Measurements from ENCODE around the gene CUEDC1.
A peak's percentile ranks its signal among the peaks of the same experiment; 100 is the strongest.

Gene CUEDC1

DNA sequence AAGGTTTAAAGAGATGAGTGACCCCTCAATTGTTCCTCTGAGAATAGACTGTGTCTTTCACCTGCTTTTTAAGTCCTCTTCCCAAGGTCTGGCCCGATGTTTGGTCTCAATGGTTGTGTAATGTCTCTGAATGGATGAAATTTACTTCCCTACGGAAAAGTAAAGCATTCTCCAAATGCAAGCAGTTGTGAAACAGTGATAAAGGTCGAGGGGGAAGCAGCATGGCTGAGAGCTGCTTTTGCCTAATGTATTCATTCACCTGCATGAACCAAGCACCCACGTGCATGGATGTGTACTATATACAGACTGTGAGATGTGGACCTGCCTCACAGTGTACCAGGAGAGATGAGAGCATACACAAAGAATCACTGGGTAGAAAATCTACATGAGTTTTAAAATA, 116.8 kb downstream of the CUEDC1 start:
- no peak for DNase-seq
- Mint-ChIP-seq H3K4me1 (peaks cover 2% of the 10 kb centered on the region), H3K36me3 (peaks cover 26% of the 10 kb centered on the region), H3K4me3 (no peak overlapping the region), H3K27me3 (no peaks in the 10 kb centered on the region), H3K27ac (no peak overlapping the region), H3K9me3 (no peaks in the 10 kb centered on the region)
- CTCF ChIA-PET, result interaction anchor here (1.5 to 1.6 kb wide), 2 partner anchors 21 to 161 kb away, joined by 4 read pairs; no protein-coding TSS in a partner anchor

DNA sequence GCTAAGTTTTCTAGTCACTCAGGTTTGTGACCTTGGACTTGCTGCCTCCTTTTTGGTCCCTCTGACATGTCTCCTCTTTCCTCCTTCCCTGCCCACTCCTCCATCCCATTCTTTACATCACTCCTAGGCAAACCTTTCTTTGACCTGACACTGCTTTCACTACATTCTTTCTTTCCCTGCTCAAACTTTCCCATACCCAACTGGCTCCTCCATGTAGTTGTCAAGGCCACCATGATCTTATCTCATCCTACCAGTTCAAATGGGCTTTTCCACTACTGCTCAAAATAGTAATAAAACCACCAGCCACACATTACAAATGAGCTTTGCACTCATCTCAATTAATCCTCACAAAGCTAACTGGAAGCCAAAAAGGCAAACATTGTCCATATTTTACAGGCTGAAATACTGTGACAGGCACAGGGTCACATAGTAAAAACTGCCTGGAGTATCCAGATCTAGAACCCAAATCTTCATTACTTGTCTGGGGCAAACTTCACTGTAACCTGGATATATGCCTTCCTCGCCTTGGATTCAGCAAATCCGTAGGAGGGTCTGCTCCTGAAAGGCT, 119.8 kb downstream of the CUEDC1 start:
- Mint-ChIP-seq H3K9me3 (no peaks in the 10 kb centered on the region), H3K27ac (no peak overlapping the region), H3K4me3 (no peak overlapping the region), H3K36me3 (peaks cover 20% of the 10 kb centered on the region), H3K27me3 (peaks cover 6% of the 10 kb centered on the region), H3K4me1 (peaks cover 2% of the 10 kb centered on the region)
- CTCF ChIA-PET, result interaction anchor here (2.4 to 3.1 kb wide), 2 partner anchors 14 to 25 kb away, joined by 9 to 15 read pairs; partner anchors contain the start of gene MRPS23
- DNase-seq, result no peak

DNA sequence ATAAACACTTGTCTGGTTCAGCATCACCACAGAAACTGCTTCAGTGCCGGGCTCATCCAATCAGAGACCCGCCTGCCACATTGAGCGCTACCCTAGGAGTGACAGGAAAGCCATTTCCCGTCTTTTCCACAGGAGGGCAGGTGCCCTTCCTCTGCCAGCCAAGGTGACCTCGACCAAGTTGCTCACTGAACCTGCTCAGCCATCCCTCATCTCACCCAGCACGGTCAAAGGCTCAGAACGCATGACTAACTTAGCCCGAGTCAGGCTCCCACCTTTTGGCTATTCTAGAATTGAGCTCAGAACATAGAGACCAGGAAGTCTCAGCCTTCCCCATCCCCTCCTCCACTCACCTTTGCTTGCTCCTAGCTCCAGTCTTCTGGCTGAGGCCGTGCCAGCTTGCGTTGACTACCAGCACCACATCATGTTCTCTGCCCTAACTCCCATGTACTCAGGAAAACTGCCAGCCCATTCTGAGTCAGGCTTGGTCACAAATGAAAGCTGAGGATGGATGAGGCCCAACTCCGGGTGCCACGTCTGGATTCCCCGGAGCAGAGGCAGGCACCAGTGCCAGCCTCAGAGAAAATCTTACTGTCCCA, 121.0 kb downstream of the CUEDC1 start:
- peak; percentile 53 for DNase-seq
- Mint-ChIP-seq H3K9me3 (no peaks in the 10 kb centered on the region), H3K27me3 (peaks cover 6% of the 10 kb centered on the region), H3K4me3 (no peak overlapping the region), H3K27ac (peak overlapping the region; percentile 29), H3K4me1 (peaks cover 2% of the 10 kb centered on the region), H3K36me3 (peaks cover 12% of the 10 kb centered on the region)
- CTCF ChIA-PET, result interaction anchor here (0.7 to 3.1 kb wide), 25 partner anchors 11 to 727 kb away, joined by 3 to 18 read pairs (median 5); partner anchors contain the start of gene MRPS23

DNA sequence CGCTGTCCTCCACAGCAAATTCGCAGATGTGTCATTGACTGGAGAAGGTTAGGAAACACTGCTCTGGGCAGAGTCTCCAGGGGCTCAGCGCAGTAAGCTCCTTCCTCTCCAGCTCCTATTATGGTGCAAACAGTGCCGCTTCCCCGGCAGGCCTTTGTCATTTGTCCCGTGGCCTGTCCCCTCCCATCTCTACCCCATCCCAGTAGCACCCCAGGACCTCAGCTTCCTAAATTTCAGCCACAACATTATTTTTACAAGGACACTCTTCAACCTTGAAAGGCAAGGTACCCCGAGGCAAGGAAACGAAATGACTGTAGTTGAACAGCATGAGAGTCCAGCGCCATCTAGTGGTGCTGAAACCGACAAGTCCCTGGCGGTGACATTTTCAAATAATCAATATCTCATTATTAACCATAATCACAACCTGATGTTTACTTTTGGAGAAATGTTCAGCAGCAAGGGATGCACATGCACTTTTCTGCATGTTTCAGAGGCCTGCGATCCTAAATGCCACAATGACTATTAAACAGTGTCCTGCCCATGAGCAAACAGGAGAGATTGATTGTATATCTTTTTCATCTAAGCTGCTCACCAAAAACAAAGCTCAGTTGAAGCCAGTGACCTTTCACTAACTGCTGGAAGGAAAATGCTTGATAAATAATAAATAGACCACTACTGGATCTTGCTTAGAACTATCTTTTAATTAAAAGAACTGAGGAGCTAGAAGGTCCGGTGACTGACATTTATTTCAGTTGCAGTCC, 121.9 kb downstream of the CUEDC1 start:
- H3K9me3 Mint-ChIP-seq, result no peaks in the 10 kb centered on the region
- peaks cover 4% of the 10 kb centered on the region for H3K36me3 Mint-ChIP-seq
- H3K4me1 Mint-ChIP-seq, result peaks cover 2% of the 10 kb centered on the region
- no peak overlapping the region for H3K27ac Mint-ChIP-seq
- peaks cover 6% of the 10 kb centered on the region for H3K27me3 Mint-ChIP-seq
- peak; percentile 79 for DNase-seq
- H3K4me3 Mint-ChIP-seq, result no peak overlapping the region
- CTCF ChIA-PET, result interaction anchor here (0.6 to 3.1 kb wide), 44 partner anchors 9 to 726 kb away, joined by 3 to 18 read pairs (median 4); partner anchors contain the start of gene MRPS23

DNA sequence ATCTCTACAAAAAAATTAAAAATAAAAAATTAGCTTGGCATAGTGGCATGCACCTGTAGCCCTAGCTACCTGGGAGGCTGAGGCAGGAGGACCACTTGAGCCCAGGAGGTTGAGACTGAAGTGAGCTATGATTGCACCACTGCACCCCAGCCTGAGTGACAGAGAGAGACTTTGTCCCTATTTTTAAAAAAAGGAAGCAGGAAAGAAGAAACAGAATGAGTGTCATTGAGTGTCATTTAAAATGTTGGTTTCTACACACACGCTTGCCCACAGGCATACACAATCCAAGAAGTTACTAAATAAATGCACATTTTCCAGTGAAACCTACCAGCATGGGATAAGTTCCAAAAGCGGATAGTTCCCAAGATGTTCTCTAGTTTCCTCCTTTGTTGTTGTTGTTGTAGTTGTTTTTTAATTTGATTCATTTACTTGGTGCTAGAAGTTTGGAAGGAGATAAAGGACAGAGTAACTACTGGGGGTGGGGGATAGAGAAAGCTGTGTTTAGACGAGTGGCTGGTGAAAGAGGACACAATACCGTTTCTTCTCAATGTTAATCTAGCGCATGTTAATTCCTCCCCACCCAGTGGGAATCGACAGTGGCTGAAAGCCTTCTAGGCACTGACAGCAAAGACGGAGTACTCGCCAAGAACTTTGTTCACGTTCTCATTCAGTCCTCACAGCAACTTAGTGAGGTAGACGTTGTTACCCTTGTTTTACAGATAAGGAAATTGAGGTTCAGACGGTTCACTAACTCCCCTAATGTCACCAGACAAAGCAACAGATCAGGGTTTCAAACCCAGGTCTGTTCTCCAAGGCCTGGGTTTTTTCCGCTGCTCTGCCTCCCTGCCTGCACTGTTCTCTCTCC, 122.7 kb downstream of the CUEDC1 start:
- peaks cover 2% of the 10 kb centered on the region for H3K4me1 Mint-ChIP-seq
- peaks cover 13% of the 10 kb centered on the region for H3K27me3 Mint-ChIP-seq
- H3K36me3 Mint-ChIP-seq, result peaks cover 4% of the 10 kb centered on the region
- no peaks in the 10 kb centered on the region for H3K9me3 Mint-ChIP-seq
- no peak for DNase-seq
- H3K4me3 Mint-ChIP-seq, result no peak overlapping the region
- CTCF ChIA-PET, result interaction anchor here (0.6 to 3.1 kb wide), 31 partner anchors 10 to 707 kb away, joined by 3 to 18 read pairs (median 4); partner anchors contain the start of gene MRPS23
- no peak overlapping the region for H3K27ac Mint-ChIP-seq

DNA sequence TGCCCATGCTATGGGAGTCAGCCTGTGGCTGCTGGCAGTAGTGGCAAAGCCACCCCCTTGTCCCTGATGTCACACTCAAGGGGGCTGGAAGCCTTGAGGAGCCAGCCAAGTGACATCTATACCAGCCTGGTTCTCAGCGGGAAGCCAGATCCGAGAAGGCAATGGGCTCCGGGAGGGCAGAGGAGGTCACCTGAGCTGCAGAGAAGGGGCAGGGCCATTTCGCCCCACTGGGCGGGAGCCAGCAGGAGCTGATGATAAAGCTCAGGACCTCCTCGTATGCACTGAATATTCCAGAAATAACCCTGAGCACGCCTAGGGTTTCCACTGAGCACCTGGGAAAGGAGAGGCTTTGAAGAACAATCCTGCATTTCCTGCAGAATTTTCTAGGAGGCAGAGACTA, 124.3 kb downstream of the CUEDC1 start:
- DNase-seq, result no peak
- H3K4me1 Mint-ChIP-seq, result peaks cover 2% of the 10 kb centered on the region
- H3K36me3 Mint-ChIP-seq, result no peaks in the 10 kb centered on the region
- H3K4me3 Mint-ChIP-seq, result no peak overlapping the region
- CTCF ChIA-PET, result no interaction called here
- no peaks in the 10 kb centered on the region for H3K9me3 Mint-ChIP-seq
- H3K27me3 Mint-ChIP-seq, result peaks cover 14% of the 10 kb centered on the region
- no peak overlapping the region for H3K27ac Mint-ChIP-seq

DNA sequence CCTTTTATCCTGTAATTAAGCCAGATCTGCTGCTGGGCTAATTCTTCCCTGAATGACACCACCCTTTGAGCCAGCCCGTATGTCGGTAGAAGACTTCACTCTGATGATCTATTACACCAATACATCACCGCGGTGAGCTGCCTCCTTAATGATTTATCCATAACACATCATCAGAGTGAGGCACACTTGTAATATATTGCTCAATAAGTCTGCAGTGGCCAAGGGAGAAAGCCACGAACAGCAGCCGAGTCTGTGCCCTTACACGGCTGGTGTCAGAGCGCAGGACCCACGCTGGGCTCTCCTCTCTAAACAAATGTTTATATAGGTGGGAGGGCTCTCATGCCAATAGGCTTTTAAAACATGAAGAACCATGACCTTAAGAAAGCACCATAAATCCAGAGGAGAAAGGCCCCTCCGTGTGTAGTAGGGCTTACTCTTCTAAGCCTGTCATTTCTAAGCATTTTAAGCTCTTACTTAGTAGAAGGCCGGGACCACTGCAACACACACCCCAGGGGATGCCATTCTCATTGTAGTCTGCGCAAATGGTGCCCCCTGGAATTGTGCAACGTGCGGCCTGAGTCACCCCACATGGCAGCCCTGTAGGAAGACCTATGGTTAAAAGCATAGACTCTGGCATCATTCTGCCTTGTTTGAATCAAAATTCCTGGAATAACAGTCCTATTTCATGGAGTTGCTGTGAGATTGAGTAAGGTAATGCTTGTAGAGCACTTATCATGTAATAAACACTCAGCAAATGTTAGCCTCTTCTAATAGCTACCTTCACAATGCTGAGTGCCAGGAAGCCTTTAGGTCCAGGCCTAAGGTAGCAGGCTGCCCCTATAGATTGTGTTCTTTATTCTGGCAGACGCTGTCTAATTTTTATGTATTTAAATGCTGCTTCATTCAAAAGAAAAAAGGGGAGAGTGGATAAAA, 131.5 kb downstream of the CUEDC1 start:
- H3K27me3 Mint-ChIP-seq, result peaks cover 16% of the 10 kb centered on the region

DNA sequence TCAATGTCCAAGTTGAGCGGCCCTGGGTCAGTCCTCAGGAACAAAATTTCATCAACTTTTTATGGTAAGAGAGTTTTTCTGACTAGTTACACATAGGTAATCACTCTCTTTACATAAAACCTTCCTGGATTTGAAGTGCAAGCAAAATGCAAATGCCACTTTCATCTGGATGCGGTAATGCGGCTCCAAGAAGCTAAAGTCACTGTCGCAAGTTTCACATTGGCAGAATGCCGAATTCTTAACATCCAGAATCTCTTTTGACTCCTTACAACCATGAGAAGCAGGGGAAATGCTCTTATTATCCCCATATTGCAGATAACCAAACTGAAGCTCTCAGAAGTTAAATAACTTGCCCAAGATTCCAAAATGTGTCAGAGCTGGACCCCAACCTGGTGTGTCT, 135.3 kb downstream of the CUEDC1 start:
- Mint-ChIP-seq H3K4me1 (no peaks in the 10 kb centered on the region), H3K4me3 (no peak overlapping the region), H3K27me3 (peaks cover 37% of the 10 kb centered on the region), H3K27ac (no peak overlapping the region), H3K9me3 (no peaks in the 10 kb centered on the region), H3K36me3 (no peaks in the 10 kb centered on the region)
- no peak for DNase-seq
- CTCF ChIA-PET, result no interaction called here

More for the DNA sequence above, 131.5 kb downstream of the CUEDC1 start:
- Mint-ChIP-seq H3K27ac (no peak overlapping the region), H3K9me3 (no peaks in the 10 kb centered on the region), H3K4me1 (no peaks in the 10 kb centered on the region), H3K36me3 (no peaks in the 10 kb centered on the region), H3K4me3 (no peak overlapping the region)
- DNase-seq, result no peak
- CTCF ChIA-PET, result interaction anchor here (0.6 kb wide), 1 partner anchor 579 kb away, joined by 3 read pairs; no protein-coding TSS in a partner anchor

DNA sequence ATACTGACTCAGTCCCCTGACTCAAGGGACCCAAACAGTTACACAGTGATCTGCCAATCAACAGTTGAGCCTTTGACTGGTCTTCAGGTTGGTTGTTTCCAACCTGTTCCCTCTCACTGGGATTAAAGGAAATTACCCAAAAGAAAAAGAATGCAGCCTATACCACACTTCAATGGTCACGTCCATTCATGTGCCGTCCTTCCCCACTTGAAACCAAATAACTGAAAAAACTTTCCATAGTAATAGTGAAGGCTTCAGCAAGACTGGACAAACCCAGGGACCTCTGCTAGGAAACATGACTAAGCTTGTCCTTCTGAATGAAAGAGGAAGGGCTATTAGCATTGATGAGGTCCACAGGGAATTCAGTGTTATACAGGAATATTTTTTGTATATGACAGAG, 135.9 kb downstream of the CUEDC1 start:
- no peaks in the 10 kb centered on the region for H3K4me1 Mint-ChIP-seq
- CTCF ChIA-PET, result interaction anchor here (1.3 kb wide), 1 partner anchor 14 kb away, joined by 5 read pairs; no protein-coding TSS in a partner anchor
- no peak overlapping the region for H3K27ac Mint-ChIP-seq
- no peak for DNase-seq
- peaks cover 37% of the 10 kb centered on the region for H3K27me3 Mint-ChIP-seq
- H3K4me3 Mint-ChIP-seq, result no peak overlapping the region
- H3K9me3 Mint-ChIP-seq, result no peaks in the 10 kb centered on the region
- no peaks in the 10 kb centered on the region for H3K36me3 Mint-ChIP-seq

DNA sequence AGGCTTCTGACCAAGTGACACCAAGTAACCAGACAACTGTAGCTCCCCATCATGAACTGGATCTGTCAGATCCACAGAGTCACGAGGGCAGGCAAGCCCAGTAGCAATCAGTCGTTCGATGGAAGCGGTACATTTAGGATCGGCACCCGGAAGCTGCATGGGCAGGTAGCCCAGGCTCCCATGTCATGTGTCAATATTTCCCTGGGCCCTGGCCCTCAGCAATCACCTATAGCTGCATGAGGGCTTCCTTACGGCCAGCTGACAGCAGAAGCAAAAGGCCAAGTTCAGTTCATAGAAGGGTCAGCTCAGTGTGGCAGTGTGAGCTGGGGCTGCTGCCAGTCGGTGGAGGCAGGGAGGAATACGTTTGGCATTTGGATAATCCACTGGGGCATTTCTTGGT, 137.1 kb downstream of the CUEDC1 start:
- Mint-ChIP-seq H3K27ac (no peak overlapping the region), H3K4me3 (no peak overlapping the region), H3K27me3 (peaks cover 48% of the 10 kb centered on the region), H3K9me3 (no peaks in the 10 kb centered on the region), H3K4me1 (no peaks in the 10 kb centered on the region), H3K36me3 (no peaks in the 10 kb centered on the region)
- no peak for DNase-seq
- CTCF ChIA-PET, result interaction anchor here (1.3 kb wide), 1 partner anchor 15 kb away, joined by 5 read pairs; no protein-coding TSS in a partner anchor

DNA sequence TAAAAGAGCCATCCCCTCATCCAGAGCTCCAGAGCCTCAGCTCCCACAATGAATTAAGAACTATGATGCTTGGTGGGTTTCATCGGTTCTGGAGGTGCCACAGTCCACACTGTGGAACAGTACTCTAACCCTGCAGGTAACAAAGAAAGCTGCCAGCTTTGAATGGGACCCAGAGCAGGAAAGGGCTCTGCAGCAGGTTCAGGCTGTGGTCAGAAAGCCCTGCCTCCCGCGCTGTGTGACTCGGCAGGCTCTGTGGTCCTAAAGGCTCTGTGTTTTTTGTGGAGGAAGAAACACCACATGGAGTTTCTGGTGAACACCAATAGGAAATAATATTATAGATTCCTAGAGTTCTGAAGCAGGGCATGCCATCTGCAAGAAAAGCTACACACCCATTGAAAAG, 137.9 kb downstream of the CUEDC1 start:
- Mint-ChIP-seq H3K36me3 (no peaks in the 10 kb centered on the region), H3K4me3 (no peak overlapping the region), H3K9me3 (no peaks in the 10 kb centered on the region), H3K4me1 (no peaks in the 10 kb centered on the region), H3K27me3 (peaks cover 54% of the 10 kb centered on the region), H3K27ac (no peak overlapping the region)
- CTCF ChIA-PET, result interaction anchor here (1.7 kb wide), 1 partner anchor 15 kb away, joined by 5 read pairs; no protein-coding TSS in a partner anchor
- DNase-seq, result no peak

DNA sequence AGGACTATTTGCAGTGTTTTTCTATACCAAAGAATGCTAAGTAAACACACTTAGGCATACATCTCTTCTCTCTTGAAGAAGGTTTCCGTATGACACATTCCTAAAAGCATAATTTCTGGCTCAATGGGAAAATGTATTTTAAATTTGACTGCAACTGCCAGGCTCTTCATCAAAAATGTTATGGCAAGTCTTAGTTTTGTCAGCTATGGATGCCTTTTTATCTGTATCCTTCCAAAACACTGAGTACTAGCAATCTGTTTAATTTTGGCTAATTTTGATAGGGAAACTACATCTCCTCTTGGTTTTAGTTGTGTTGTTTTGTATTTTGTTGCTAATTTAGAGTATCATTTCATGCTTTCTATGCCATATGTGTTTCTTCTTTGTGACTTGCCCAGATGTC, 140.8 kb downstream of the CUEDC1 start:
- H3K4me1 Mint-ChIP-seq, result peaks cover 4% of the 10 kb centered on the region
- CTCF ChIA-PET, result interaction anchor here (1.8 to 1.9 kb wide), 2 partner anchors 18 to 20 kb away, joined by 5 read pairs; no protein-coding TSS in a partner anchor
- no peak overlapping the region for H3K27ac Mint-ChIP-seq
- peaks cover 77% of the 10 kb centered on the region for H3K27me3 Mint-ChIP-seq
- no peaks in the 10 kb centered on the region for H3K36me3 Mint-ChIP-seq
- no peaks in the 10 kb centered on the region for H3K9me3 Mint-ChIP-seq
- H3K4me3 Mint-ChIP-seq, result no peak overlapping the region
- no peak for DNase-seq

Measured in activated naive CD4-positive, alpha-beta T cell treated with anti-CD3 and anti-CD28 coated beads, Interleukin-2, amount 10 ng/mL, durations not matched to agents 7 days and 5 days (primary cell).